WTC11 (cell line): ENCODE results near the gene PRPF8. TPM values are rescaled to one million over a fixed set of nuclear protein-coding genes. Genes with fewer than 3 reads are reported as not detected.
A peak's percentile ranks its signal among the peaks of the same experiment; 100 is the strongest.

ENCODE experiments used
- ATAC-seq: fragments of 200-7000 bp; cut with Tn5 transposase; 2 replicates; pipeline ENCODE4 v1.10.0; 2021; ENCODE audit warnings: mild to moderate bottlenecking, moderate library complexity
- CTCF ChIA-PET: fragments of 300-600 bp; sonication (Branson Sonifier 250); formaldehyde crosslinking; loops from one replicate; lab custom pipeline; 2021; ENCODE audit warnings: antibody characterized with exemption; lab: Charles Lee
- POLR2A ChIA-PET: fragments of 350-600 bp; sonication (Branson Sonifier 250); formaldehyde crosslinking; loops from one replicate; lab custom pipeline; 2021; ENCODE audit warnings: antibody characterized with exemption; lab: Charles Lee
- DNase-seq: peaks from one replicate; pipeline ENCODE4 v3.0.0; 2021; ENCODE audit warnings: low spot score
- H3K27ac Mint-ChIP-seq: 2 replicates; pipeline ENCODE4 v1.8.0; 2021; ENCODE audit warnings: mixed read lengths
- H3K27me3 Mint-ChIP-seq: 2 replicates; pipeline ENCODE4 v1.8.0; 2021; ENCODE audit warnings: low read depth, mild to moderate bottlenecking, moderate library complexity, mixed read lengths
- H3K36me3 Mint-ChIP-seq: 2 replicates; pipeline ENCODE4 v1.8.0; 2021; ENCODE audit warnings: mixed read lengths
- H3K4me1 Mint-ChIP-seq: 2 replicates; pipeline ENCODE4 v1.8.0; 2022; ENCODE audit warnings: mixed read lengths
- H3K4me3 Mint-ChIP-seq: 2 replicates; pipeline ENCODE4 v1.8.0; 2021; ENCODE audit warnings: mild to moderate bottlenecking, moderate library complexity, mixed read lengths
- H3K9me3 Mint-ChIP-seq: 2 replicates; pipeline ENCODE4 v1.8.0; 2021; ENCODE audit warnings: mixed read lengths
- ARID4B ChIP-seq: sonication (generic); formaldehyde crosslinking; IDR thresholded peaks from 2 replicates; pipeline ENCODE4 v1.8.0; 2023; ENCODE audit warnings: missing genetic modification reagents, mild to moderate bottlenecking, borderline replicate concordance
- ATF6 ChIP-seq: sonication (generic); formaldehyde crosslinking; IDR thresholded peaks from 2 replicates; pipeline ENCODE4 v1.8.1; 2023; ENCODE audit warnings: mild to moderate bottlenecking, missing genetic modification reagents
- CREM ChIP-seq: sonication (generic); formaldehyde crosslinking; IDR thresholded peaks from 2 replicates; pipeline ENCODE4 v1.8.1; 2022; ENCODE audit warnings: mild to moderate bottlenecking, missing genetic modification reagents, moderate library complexity
- JUN ChIP-seq: sonication (generic); formaldehyde crosslinking; IDR thresholded peaks from 2 replicates; pipeline ENCODE4 v1.8.0; 2023; ENCODE audit warnings: mild to moderate bottlenecking, missing genetic modification reagents
- MAX ChIP-seq: sonication (generic); formaldehyde crosslinking; IDR thresholded peaks from 2 replicates; pipeline ENCODE4 v1.8.0; 2022; ENCODE audit warnings: mild to moderate bottlenecking, missing genetic modification reagents
- MYBL2 ChIP-seq: sonication (generic); formaldehyde crosslinking; IDR thresholded peaks from 2 replicates; pipeline ENCODE4 v1.8.1; 2023; ENCODE audit warnings: mild to moderate bottlenecking, moderate library complexity, missing genetic modification reagents
- NFYB ChIP-seq: sonication (generic); formaldehyde crosslinking; conservative IDR thresholded peaks from 2 replicates; pipeline ENCODE4 v1.8.0; 2022; ENCODE audit warnings: low read depth, missing genetic modification reagents
- SMAD4 ChIP-seq: sonication (generic); formaldehyde crosslinking; IDR thresholded peaks from 2 replicates; pipeline ENCODE4 v1.8.0; 2022; ENCODE audit warnings: mild to moderate bottlenecking, missing genetic modification reagents
- SP1 ChIP-seq: sonication (generic); formaldehyde crosslinking; conservative IDR thresholded peaks from 2 replicates; pipeline ENCODE4 v1.8.1; 2022; ENCODE audit warnings: missing genetic modification reagents
- ZBTB21 ChIP-seq: sonication (generic); formaldehyde crosslinking; IDR thresholded peaks from 2 replicates; pipeline ENCODE4 v1.8.1; 2023; ENCODE audit warnings: mild to moderate bottlenecking, missing genetic modification reagents, borderline replicate concordance
- ZMAT4 ChIP-seq: fragments of 250-450 bp; sonication (Bioruptor Pico); IDR thresholded peaks from 2 replicates; pipeline ENCODE4 v1.9.0; 2021; ENCODE audit warnings: mild to moderate bottlenecking
- ZNF138 ChIP-seq: sonication (generic); formaldehyde crosslinking; conservative IDR thresholded peaks from 2 replicates; pipeline ENCODE4 v1.8.1; 2022; ENCODE audit warnings: mild to moderate bottlenecking, moderate library complexity, missing genetic modification reagents
- ZNF232 ChIP-seq: sonication (generic); formaldehyde crosslinking; IDR thresholded peaks from 2 replicates; pipeline ENCODE4 v1.8.0; 2022; ENCODE audit warnings: mild to moderate bottlenecking, missing genetic modification reagents
- total RNA-seq: library from RNA; stranded (reverse); gene quantifications from 3 replicates; pipeline ENCODE4 v1.2.3, GENCODE V29; 2021
- TF ChIP-seq, protein P1 (sequence below): fragments of 250-450 bp; sonication (Bioruptor Pico); IDR thresholded peaks from 2 replicates; pipeline ENCODE4 v2.1.2; 2022; ENCODE audit warnings: mild to moderate bottlenecking, moderate library complexity
- TF ChIP-seq, protein P2 (sequence below): sonication (generic); formaldehyde crosslinking; IDR thresholded peaks from 2 replicates; pipeline ENCODE4 v1.8.1; 2023; ENCODE audit warnings: mild to moderate bottlenecking, missing genetic modification reagents
- TF ChIP-seq, protein P3 (sequence below): sonication (generic); formaldehyde crosslinking; IDR thresholded peaks from 2 replicates; pipeline ENCODE4 v1.8.1; 2023; ENCODE audit warnings: mild to moderate bottlenecking, missing genetic modification reagents, moderate library complexity
- TF ChIP-seq, protein P4 (sequence below): sonication (generic); formaldehyde crosslinking; IDR thresholded peaks from 2 replicates; pipeline ENCODE4 v1.8.1; 2022; ENCODE audit warnings: mild to moderate bottlenecking, moderate library complexity, missing genetic modification reagents
- TF ChIP-seq, protein P5 (sequence below): fragments of 250-450 bp; sonication (Bioruptor Pico); IDR thresholded peaks from 2 replicates; pipeline ENCODE4 v1.9.0; 2021; ENCODE audit warnings: moderate library complexity, mild to moderate bottlenecking, inconsistent platforms, borderline replicate concordance

The PRPF8 gene
- total RNA-seq, 1 experiment from 2014 or later, result 388 TPM

GRCh38 chr17:1724869-1725641 lies 40.4 kb upstream of the PRPF8 start (continued):
- TF ChIP-seq, protein P1, sequence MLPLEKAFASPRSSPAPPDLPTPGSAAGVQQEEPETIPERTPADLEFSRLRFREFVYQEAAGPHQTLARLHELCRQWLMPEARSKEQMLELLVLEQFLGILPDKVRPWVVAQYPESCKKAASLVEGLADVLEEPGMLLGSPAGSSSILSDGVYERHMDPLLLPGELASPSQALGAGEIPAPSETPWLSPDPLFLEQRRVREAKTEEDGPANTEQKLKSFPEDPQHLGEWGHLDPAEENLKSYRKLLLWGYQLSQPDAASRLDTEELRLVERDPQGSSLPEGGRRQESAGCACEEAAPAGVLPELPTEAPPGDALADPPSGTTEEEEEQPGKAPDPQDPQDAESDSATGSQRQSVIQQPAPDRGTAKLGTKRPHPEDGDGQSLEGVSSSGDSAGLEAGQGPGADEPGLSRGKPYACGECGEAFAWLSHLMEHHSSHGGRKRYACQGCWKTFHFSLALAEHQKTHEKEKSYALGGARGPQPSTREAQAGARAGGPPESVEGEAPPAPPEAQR (CRISPR knock-in tag), result no peak
- no peak for TF ChIP-seq MYBL2 (CRISPR knock-in tag)
- TF ChIP-seq ZNF138, result no peak
- TF ChIP-seq, protein P2, sequence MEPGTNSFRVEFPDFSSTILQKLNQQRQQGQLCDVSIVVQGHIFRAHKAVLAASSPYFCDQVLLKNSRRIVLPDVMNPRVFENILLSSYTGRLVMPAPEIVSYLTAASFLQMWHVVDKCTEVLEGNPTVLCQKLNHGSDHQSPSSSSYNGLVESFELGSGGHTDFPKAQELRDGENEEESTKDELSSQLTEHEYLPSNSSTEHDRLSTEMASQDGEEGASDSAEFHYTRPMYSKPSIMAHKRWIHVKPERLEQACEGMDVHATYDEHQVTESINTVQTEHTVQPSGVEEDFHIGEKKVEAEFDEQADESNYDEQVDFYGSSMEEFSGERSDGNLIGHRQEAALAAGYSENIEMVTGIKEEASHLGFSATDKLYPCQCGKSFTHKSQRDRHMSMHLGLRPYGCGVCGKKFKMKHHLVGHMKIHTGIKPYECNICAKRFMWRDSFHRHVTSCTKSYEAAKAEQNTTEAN (CRISPR knock-in tag), result no peak
- TF ChIP-seq CREM (CRISPR knock-in tag), result 0 out of 2 replicates have a peak, but pooled peaks have one; percentile 63
- no peak for TF ChIP-seq SMAD4 (CRISPR knock-in tag)
- no peak; the same call in 1 of the 2 replicates for TF ChIP-seq NFYB (CRISPR knock-in tag)

GRCh38 chr17:1724351-1724868 lies 39.7 kb upstream of the PRPF8 start, which contains the start of gene WDR81:
Gene WDR81 (plus strand): TSS chr17:1724704. CDS start chr17:1724960, 256 bp downstream.
- ATAC-seq (peak; percentile 64), DNase-seq (peak; percentile 89)
- Mint-ChIP-seq H3K27ac (no peak within 1 kb of the TSS), H3K36me3 (no peaks in the 10 kb centered on the region; the same call in 1 of the 2 replicates), H3K27me3 (no peaks in the 10 kb centered on the region; the same call in 1 of the 2 replicates), H3K9me3 (no peaks in the 10 kb centered on the region), H3K4me1 (peaks cover 4% of the 10 kb centered on the region; the same call in 1 of the 2 replicates), H3K4me3 (peak within 1 kb of the TSS; percentile 62)
- CTCF ChIA-PET, result interaction anchor here (0.8 to 4.2 kb wide), 5 partner anchors 11 to 60 kb away, joined by 3 to 18 read pairs (median 3); no protein-coding TSS in a partner anchor
- POLR2A ChIA-PET, result interaction anchor here (0.6 to 1.4 kb wide), 3 partner anchors 8 to 91 kb away, joined by 3 read pairs; no protein-coding TSS in a partner anchor
- TF ChIP-seq, protein P2 (CRISPR knock-in tag), result peak; percentile 39; the same call in 1 of the 2 replicates
- TF ChIP-seq, protein P3, sequence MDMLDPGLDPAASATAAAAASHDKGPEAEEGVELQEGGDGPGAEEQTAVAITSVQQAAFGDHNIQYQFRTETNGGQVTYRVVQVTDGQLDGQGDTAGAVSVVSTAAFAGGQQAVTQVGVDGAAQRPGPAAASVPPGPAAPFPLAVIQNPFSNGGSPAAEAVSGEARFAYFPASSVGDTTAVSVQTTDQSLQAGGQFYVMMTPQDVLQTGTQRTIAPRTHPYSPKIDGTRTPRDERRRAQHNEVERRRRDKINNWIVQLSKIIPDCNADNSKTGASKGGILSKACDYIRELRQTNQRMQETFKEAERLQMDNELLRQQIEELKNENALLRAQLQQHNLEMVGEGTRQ, result peak; percentile 99
- TF ChIP-seq SP1 (CRISPR knock-in tag) (peak; percentile 76), ARID4B (CRISPR knock-in tag) (peak; percentile 95), JUN (CRISPR knock-in tag) (0 out of 2 replicates have a peak, but pooled peaks have one; percentile 46), ATF6 (CRISPR knock-in tag) (no peak), ZMAT4 (CRISPR knock-in tag) (no peak), MAX (peak; percentile 95), ZNF232 (CRISPR knock-in tag) (0 out of 2 replicates have a peak, but pooled peaks have one; percentile 46), ZBTB21 (CRISPR knock-in tag) (peak; percentile 11; the same call in 1 of the 2 replicates)
- TF ChIP-seq, protein P4, sequence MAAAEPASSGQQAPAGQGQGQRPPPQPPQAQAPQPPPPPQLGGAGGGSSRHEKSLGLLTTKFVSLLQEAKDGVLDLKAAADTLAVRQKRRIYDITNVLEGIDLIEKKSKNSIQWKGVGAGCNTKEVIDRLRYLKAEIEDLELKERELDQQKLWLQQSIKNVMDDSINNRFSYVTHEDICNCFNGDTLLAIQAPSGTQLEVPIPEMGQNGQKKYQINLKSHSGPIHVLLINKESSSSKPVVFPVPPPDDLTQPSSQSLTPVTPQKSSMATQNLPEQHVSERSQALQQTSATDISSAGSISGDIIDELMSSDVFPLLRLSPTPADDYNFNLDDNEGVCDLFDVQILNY (CRISPR knock-in tag), result peak; percentile 35
- TF ChIP-seq, protein P5, sequence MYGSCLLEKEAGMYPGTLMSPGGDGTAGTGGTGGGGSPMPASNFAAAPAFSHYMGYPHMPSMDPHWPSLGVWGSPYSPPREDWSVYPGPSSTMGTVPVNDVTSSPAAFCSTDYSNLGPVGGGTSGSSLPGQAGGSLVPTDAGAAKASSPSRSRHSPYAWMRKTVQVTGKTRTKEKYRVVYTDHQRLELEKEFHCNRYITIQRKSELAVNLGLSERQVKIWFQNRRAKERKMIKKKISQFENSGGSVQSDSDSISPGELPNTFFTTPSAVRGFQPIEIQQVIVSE (CRISPR knock-in tag), result no peak
